Endothelial cell of umbilical vein (primary cell): ENCODE results near the gene PCMT1. TPM values are rescaled to one million over a fixed set of nuclear protein-coding genes. Genes with fewer than 3 reads are reported as not detected.

Experiments
- BruUV-seq: library from RNA; stranded (reverse); fragments of 400-500 nt; replicated peaks from 2 replicates; lab custom pipeline; 2021; lab: Mats Ljungman, UMichigan
- CTCF ChIA-PET: fragments of 300-600, 350-600 bp; sonication (Branson Sonifier 250); formaldehyde crosslinking; loops from one replicate; lab custom pipeline; 2021; ENCODE audit warnings: antibody characterized with exemption, inconsistent platforms; lab: Charles Lee
- POLR2A ChIA-PET: fragments of 300-600, 350-600 bp; sonication (Branson Sonifier 250); formaldehyde crosslinking; loops from one replicate; lab custom pipeline; 2021; ENCODE audit warnings: antibody characterized with exemption, inconsistent platforms; lab: Charles Lee
- DNase-seq: peaks from one replicate; pipeline ENCODE4 v3.0.0-alpha.2; 2011; ENCODE audit warnings: low read depth, low spot score
- FAIRE-seq: peaks from 2 replicates; lab custom pipeline; 2011; peaks lifted over from hg19 to GRCh38; lab: Jason Lieb, UNC
- H2AFZ ChIP-seq: 2 replicates; pipeline ENCODE4 v1.6.0; 2012; ENCODE audit warnings: low read depth, low read length, control low read depth, inconsistent platforms
- H3K27ac ChIP-seq: 2 replicates; pipeline ENCODE4 v1.5.1; 2011; ENCODE audit warnings: low read depth, mild to moderate bottlenecking, control low read depth, low read length, moderate library complexity; ENCODE audit not compliant: insufficient read depth
- H3K27me3 ChIP-seq, 2 experiments: 2 replicates each; pipeline versions ENCODE4 v1.6.0 to v1.6.1; 2011; ENCODE audit warnings: low read length in 2 of 2, mixed read lengths in 1 of 2; ENCODE audit not compliant: control insufficient read depth in 2 of 2, insufficient read depth in 2 of 2
- H3K36me3 ChIP-seq, 2 experiments: 2 replicates in 1 of 2; 3 replicates in 1 of 2; pipeline ENCODE4 v1.5.1; 2011; ENCODE audit warnings: low read length in 2 of 2, mild to moderate bottlenecking in 1 of 2, moderate library complexity in 1 of 2; ENCODE audit not compliant: control insufficient read depth in 2 of 2, insufficient read depth in 2 of 2; ENCODE audit errors: extremely low read depth in 1 of 2
- H3K4me1 ChIP-seq: 3 replicates; pipeline ENCODE4 v1.5.1; 2011; ENCODE audit warnings: mild to moderate bottlenecking, low read length; ENCODE audit not compliant: control insufficient read depth, insufficient read depth; ENCODE audit errors: extremely low read depth
- H3K4me2 ChIP-seq: 2 replicates; pipeline ENCODE4 v1.6.1; 2011; ENCODE audit warnings: low read length, control low read depth, mixed read lengths; ENCODE audit not compliant: insufficient read depth
- H3K4me3 ChIP-seq, 3 experiments: fragments of 200-600 bp in 1 of 3; sonication (generic), shearing (Covaris generic) in 1 of 3; replicated peaks in 1 of 3; 2 replicates each; pipeline ENCODE4 v1.5.1; 2011 to 2016; ENCODE audit warnings: control low read depth in 3 of 3, low read length in 3 of 3, mild to moderate bottlenecking in 2 of 3, inconsistent platforms in 1 of 3, low read depth in 1 of 3, moderate library complexity in 1 of 3; ENCODE audit not compliant: insufficient read depth in 1 of 3
- H3K79me2 ChIP-seq: 2 replicates; pipeline ENCODE4 v1.6.0; 2012; ENCODE audit warnings: low read length, inconsistent platforms; ENCODE audit not compliant: control insufficient read depth, insufficient read depth
- H3K9ac ChIP-seq: replicated peaks from 2 replicates; pipeline ENCODE3; 2011; ENCODE audit warnings: low read length, control low read depth; ENCODE audit not compliant: insufficient read depth; ENCODE audit errors: extremely low read depth
- H3K9me1 ChIP-seq: replicated peaks from 3 replicates; pipeline ENCODE4 v1.6.0; 2011; ENCODE audit warnings: mild to moderate bottlenecking, low read length; ENCODE audit not compliant: control insufficient read depth, insufficient read depth; ENCODE audit errors: extremely low read depth
- H3K9me3 ChIP-seq: replicated peaks from 2 replicates; pipeline ENCODE4 v1.5.1; 2012; ENCODE audit warnings: low read length, inconsistent platforms; ENCODE audit not compliant: control insufficient read depth, insufficient read depth
- H4K20me1 ChIP-seq: replicated peaks from 2 replicates; pipeline ENCODE3; 2011; ENCODE audit warnings: mild to moderate bottlenecking, low read length; ENCODE audit not compliant: control insufficient read depth, insufficient read depth; ENCODE audit errors: extremely low read depth
- EZH2 ChIP-seq: IDR thresholded peaks from 2 replicates; pipeline ENCODE4 v1.6.1; 2012; ENCODE audit warnings: borderline replicate concordance, low read depth, mild to moderate bottlenecking, moderate library complexity, low read length, inconsistent platforms; ENCODE audit not compliant: severe bottlenecking
- FOS ChIP-seq: IDR thresholded peaks from 2 replicates; pipeline ENCODE4 v1.6.1; 2011; ENCODE audit warnings: mild to moderate bottlenecking, low read length, moderate library complexity, borderline replicate concordance; ENCODE audit not compliant: insufficient read depth
- GATA2 ChIP-seq: IDR thresholded peaks from 2 replicates; pipeline ENCODE4 v1.7.0; 2011; ENCODE audit warnings: low read depth, mild to moderate bottlenecking, moderate library complexity, mixed read lengths, low read length; ENCODE audit not compliant: insufficient read length, insufficient read depth
- JUN ChIP-seq: IDR thresholded peaks from 2 replicates; pipeline ENCODE4 v1.6.1; 2011; ENCODE audit warnings: borderline replicate concordance, low read depth; ENCODE audit not compliant: insufficient read length, insufficient read depth
- POLR2A ChIP-seq: IDR thresholded peaks from 2 replicates; pipeline ENCODE4 v1.6.1; 2012; ENCODE audit warnings: low read depth, mild to moderate bottlenecking, control low read depth, low read length
- POLR2AphosphoS5 ChIP-seq: IDR thresholded peaks from 2 replicates; pipeline ENCODE4 v1.6.1; 2012; ENCODE audit warnings: low read depth, mild to moderate bottlenecking, control low read depth, low read length, moderate library complexity; ENCODE audit not compliant: insufficient read depth
- dilution Hi-C: fragments of 300-500 bp; cut with MboI; formaldehyde crosslinking; loops from one replicate; pipeline ENCODE4 v1.15.0; 2019; ENCODE audit warnings: low sequenced_read_pairs; ENCODE audit not compliant: extremely low pct_ligation_motif_present
- intact Hi-C: fragments of 100-400 bp; cut with micrococcal nuclease; formaldehyde crosslinking; loops from one replicate; pipeline ENCODE4 v1.10.0; 2022
- polyA plus RNA-seq, 4 experiments: library from polyadenylated mRNA; depleted of rRNA in 3 of 4; stranded (reverse) in 3 of 4; unstranded in 1 of 4; fragments of >200 nt; gene quantifications; 2 replicates each; pipeline versions ENCODE4 v1.2.1 to v1.2.3, GENCODE V29; 2011 to 2012; ENCODE audit warnings: missing spikeins in 1 of 4
- total RNA-seq: library from RNA; stranded (reverse); gene quantifications from 2 replicates; pipeline ENCODE4 v1.2.3, GENCODE V29; 2021
- TF ChIP-seq, protein P1 (sequence below): IDR thresholded peaks from 2 replicates; pipeline ENCODE4 v1.6.1; 2011; ENCODE audit not compliant: insufficient read depth, insufficient read length
- TF ChIP-seq, protein P2 (sequence below), 2 donors: IDR thresholded peaks; 1 replicate in 1 of 2; 2 replicates in 1 of 2; pipeline ENCODE4 v1.5.1; 2011; ENCODE audit warnings: low read length in 2 of 2, mild to moderate bottlenecking in 2 of 2, moderate library complexity in 2 of 2, control low read depth in 1 of 2, inconsistent platforms in 1 of 2, low read depth in 1 of 2; ENCODE audit not compliant: insufficient read depth in 1 of 2; ENCODE audit errors: extremely low read depth in 1 of 2

PCMT1 gene
- total and polyA plus RNA-seq, 2 donors (not counting 3 experiments of a cell fraction or from before 2014, with no cell fraction given), result 95.0 to 102 TPM

DNA sequence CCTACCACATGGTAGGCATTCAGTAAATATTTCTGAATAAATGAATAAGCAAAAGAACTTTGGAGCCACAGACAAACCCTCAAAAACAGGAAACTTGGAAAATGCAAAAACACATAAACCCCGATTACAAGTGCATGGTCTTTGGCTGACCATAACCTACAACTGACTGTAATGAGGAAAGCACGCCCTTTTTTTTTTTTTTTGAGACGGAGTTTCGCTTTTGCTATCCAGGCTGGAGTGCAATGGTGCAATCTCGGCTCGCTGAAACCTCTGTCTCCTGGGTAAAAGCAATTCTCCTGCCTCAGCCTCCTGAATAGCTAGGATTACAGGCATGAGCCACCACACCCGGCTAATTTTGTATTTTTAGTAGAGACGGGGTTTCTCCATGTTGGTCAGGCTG lies 19.7 kb upstream of the PCMT1 start:
- Histone ChIP-seq H3K9me1 (no peaks in the 10 kb centered on the region), H3K36me3 (peaks cover 5 to 12% of the 10 kb centered on the region in 2 experiments), H3K27ac (no peak overlapping the region), H3K4me1 (no peaks in the 10 kb centered on the region), H3K4me2 (no peak overlapping the region), H3K4me3 (no peak overlapping the region), H3K79me2 (no peaks in the 10 kb centered on the region), H3K9me3 (no peaks in the 10 kb centered on the region), H4K20me1 (no peaks in the 10 kb centered on the region), H3K9ac (no peak overlapping the region), H2AFZ (no peak overlapping the region), H3K27me3 (no peaks in the 10 kb centered on the region)
- no peak for TF ChIP-seq EZH2
- CTCF ChIA-PET, result no interaction called here
- POLR2A ChIA-PET, result no interaction called here
- no TSS peak for BruUV-seq
- intact Hi-C loops, result no loop called here
- DNase-seq (no peak), FAIRE-seq (no peak)
- dilution Hi-C loops, result no loop called here

DNA sequence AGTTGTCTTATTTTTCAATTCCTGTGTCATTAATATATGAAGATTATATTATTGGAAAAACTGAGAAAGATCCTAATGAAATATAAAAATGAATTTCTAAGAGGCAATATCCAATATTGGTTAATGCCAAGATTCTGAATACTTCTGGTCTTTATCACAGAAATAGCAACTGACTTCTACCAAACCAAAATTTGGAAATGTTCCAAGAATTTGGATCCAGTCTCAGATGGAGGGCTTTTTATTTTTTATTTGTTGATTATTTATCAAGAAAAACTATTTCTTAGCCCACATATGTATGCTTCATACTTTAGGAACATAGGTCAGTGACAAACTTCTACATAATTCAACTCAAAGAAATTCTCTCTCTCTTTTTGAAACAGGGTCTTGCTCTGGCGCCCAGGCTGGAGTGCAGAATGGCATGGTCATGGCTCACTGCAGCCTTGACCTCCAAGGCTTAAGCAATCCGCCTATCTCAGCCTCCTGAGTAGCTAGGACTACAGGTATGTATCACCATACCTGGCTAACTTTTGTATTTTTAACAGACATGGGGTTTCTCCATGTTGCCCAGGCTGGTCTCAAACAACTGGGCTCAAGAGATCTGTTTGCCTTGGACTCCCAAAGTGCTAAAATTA lies 16.3 kb upstream of the PCMT1 start:
- Histone ChIP-seq H3K4me1 (no peaks in the 10 kb centered on the region), H3K4me3 (no peak overlapping the region), H3K27me3 (no peaks in the 10 kb centered on the region), H4K20me1 (no peaks in the 10 kb centered on the region), H3K36me3 (peaks cover 2 to 21% of the 10 kb centered on the region in 2 experiments), H3K9me3 (no peaks in the 10 kb centered on the region), H3K27ac (no peak overlapping the region), H3K4me2 (no peak overlapping the region), H3K79me2 (no peaks in the 10 kb centered on the region), H3K9ac (no peak overlapping the region), H2AFZ (no peak overlapping the region), H3K9me1 (no peaks in the 10 kb centered on the region)
- no peak for DNase-seq
- intact Hi-C loops (no loop called here), dilution Hi-C loops (no loop called here)
- ChIA-PET POLR2A (no interaction called here), CTCF (interaction anchor here (1.0 kb wide), 1 partner anchor 7 kb away, joined by 3 read pairs; no protein-coding TSS in a partner anchor)
- no peak for FAIRE-seq
- TF ChIP-seq EZH2 (no peak), GATA2 (no peak), JUN (no peak), FOS (no peak), POLR2A (no peak), POLR2AphosphoS5 (no peak)
- TF ChIP-seq, protein P1, sequence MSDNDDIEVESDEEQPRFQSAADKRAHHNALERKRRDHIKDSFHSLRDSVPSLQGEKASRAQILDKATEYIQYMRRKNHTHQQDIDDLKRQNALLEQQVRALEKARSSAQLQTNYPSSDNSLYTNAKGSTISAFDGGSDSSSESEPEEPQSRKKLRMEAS, result no peak
- TF ChIP-seq, protein P2, sequence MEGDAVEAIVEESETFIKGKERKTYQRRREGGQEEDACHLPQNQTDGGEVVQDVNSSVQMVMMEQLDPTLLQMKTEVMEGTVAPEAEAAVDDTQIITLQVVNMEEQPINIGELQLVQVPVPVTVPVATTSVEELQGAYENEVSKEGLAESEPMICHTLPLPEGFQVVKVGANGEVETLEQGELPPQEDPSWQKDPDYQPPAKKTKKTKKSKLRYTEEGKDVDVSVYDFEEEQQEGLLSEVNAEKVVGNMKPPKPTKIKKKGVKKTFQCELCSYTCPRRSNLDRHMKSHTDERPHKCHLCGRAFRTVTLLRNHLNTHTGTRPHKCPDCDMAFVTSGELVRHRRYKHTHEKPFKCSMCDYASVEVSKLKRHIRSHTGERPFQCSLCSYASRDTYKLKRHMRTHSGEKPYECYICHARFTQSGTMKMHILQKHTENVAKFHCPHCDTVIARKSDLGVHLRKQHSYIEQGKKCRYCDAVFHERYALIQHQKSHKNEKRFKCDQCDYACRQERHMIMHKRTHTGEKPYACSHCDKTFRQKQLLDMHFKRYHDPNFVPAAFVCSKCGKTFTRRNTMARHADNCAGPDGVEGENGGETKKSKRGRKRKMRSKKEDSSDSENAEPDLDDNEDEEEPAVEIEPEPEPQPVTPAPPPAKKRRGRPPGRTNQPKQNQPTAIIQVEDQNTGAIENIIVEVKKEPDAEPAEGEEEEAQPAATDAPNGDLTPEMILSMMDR (IDR thresholded peaks at IDR 0.05; ENCODE audit: extremely low read depth in 1 of 2, insufficient read depth in 1 of 2, low read depth in 1 of 2, low read length in 2 of 2), result no peak
- no TSS peak for BruUV-seq
